HL-60/S4 treated with phorbol 12-myristate 13-acetate at 8.2 ng/mL for 4 days and 3 days (cell line): ENCODE results near the gene CACNG4.
"Not testable (repeated sequence)": the region's sequence is repeated elsewhere in the genome, so short reads cannot be mapped to it uniquely, and the experiment has no call there.

Source experiments
- in situ Hi-C: fragments of 300-500 bp; cut with MboI; formaldehyde crosslinking; loops from 2 replicates; pipeline ENCODE4 v1.15.0; 2022; ENCODE audit warnings: low sequenced_read_pairs

The CACNG4 gene

DNA sequence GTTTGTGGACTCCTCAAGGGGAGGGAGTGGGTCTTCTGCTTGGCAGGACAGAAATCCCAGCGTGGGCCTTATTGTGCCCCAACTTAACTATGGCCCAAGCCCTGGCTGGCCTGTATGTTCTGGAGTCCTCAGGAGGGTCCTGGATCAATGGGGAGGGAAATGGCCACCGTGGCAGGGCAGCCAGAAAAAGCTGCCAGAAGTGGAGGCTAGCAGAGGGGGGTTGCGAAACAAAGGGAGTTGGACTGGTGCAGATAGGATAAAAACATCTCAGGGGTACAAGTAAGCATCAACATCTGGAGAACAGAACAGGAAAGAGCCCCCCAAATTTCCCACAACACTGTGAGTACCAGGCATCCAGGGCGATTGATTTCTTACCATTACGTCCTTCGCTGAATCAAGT lies 76.1 kb downstream of the CACNG4 start:
- in situ Hi-C loops: no loop called here

DNA sequence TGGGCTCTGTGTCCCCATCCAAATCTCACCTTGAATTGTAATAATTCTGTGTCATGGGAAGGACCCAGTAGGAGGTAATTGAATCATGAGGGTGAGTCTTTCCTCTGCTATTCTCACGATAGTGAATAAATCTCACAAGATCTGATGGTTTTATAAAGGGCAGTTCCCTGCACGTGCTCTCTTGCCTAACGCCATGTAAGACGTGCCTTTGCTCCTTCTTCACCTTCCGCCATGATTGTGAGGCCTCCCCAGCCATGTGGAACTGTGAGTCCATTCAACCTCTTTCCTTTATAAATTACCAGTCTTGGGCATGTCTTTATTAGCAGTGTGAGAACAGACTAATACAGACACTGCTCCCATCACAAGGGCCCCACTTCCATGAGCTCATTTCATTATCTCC lies 76.6 kb downstream of the CACNG4 start:
- in situ Hi-C loops: not testable (repeated sequence)

GRCh38 chr17:67041531-67041930 lies 77.0 kb downstream of the CACNG4 start:
- in situ Hi-C loops: no loop called here

GRCh38 chr17:67041941-67042899 lies 77.7 kb downstream of the CACNG4 start:
- in situ Hi-C loops: no loop called here

GRCh38 chr17:67043283-67043682 lies 78.8 kb downstream of the CACNG4 start:
- in situ Hi-C loops: no loop called here

DNA sequence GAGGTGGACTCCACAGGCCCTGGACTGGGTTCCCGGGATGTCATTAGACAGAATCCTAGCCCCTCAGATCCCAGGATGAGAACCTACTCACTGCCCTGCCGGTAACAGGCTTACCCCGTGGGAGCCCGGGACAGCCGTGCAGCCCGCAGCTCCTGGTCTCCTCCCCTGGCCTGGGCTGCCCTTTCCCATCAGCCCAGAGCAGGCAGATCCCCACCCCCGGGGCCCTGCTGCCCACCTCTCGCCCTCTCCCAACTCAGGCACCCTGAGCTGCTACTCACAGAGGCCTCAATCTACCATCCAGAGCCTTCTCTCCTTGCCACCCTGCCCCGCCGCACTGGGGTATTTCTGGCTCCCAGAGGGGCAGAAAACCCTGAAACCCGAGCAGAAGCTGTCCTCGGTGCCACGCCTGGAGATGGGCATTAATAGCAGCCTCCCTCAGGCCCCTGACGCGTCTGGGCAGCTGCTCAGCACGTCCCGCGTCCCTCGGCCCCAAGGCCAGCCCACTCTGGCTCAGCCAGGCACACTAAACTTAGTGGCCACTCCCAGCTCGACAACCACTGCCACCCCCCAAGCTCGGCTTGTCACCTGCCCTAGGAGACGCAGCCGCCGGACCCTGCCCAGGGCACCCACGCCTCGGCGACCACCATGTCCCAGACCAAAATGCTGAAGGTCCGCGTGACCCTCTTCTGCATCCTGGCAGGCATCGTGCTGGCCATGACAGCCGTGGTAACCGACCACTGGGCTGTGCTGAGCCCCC lies 79.7 kb downstream of the CACNG4 start, which contains the start of gene CACNG1:
TSS of gene CACNG1 (plus strand) at position 539 of the 757 bp plus-strand sequence. CDS start at position 646, 107 bp downstream.
- in situ Hi-C loops: no loop called here

DNA sequence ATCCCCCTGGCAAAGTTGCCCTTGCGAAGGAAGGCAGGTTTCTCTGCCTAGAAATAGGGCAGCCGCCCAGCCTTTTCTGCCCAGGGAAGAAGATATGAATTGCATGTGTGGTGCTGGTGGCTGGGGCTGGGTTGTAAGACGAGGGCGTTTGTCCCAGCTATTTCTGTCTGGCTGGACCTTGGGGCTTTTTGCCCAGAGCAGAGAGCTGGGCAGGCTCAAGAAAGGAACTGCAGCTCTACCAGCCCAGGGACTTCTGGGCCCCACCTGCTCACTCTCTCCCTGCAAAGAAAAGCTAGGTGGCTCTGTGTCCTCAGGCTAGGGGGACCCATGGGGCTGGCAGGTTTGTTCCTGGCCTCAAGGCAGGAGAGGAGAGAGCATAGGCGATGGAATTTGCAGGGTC lies 80.4 kb downstream of the CACNG4 start:
- in situ Hi-C loops: no loop called here

DNA sequence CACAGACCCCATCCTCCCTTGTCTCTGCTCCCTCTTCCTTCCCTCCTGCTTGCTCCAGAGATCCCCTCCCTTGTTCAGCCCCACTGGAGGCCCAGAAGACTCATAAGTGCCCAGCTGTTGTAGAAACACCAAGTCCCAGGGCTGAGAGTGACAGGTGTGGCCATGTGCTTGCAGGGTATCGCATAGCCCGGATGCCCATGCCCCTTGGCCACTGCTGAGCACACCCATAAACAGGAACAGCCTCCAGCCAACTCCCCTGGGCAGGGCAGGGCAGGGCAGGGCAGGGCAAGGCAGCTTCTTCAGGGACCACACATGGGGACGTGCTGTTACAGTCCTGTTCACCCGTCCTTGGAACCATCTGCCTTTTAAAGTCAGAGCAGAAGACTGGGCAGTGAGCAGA lies 81.9 kb downstream of the CACNG4 start:
- in situ Hi-C loops: no loop called here

GRCh38 chr17:67047382-67047781 lies 82.9 kb downstream of the CACNG4 start:
- in situ Hi-C loops: no loop called here

DNA sequence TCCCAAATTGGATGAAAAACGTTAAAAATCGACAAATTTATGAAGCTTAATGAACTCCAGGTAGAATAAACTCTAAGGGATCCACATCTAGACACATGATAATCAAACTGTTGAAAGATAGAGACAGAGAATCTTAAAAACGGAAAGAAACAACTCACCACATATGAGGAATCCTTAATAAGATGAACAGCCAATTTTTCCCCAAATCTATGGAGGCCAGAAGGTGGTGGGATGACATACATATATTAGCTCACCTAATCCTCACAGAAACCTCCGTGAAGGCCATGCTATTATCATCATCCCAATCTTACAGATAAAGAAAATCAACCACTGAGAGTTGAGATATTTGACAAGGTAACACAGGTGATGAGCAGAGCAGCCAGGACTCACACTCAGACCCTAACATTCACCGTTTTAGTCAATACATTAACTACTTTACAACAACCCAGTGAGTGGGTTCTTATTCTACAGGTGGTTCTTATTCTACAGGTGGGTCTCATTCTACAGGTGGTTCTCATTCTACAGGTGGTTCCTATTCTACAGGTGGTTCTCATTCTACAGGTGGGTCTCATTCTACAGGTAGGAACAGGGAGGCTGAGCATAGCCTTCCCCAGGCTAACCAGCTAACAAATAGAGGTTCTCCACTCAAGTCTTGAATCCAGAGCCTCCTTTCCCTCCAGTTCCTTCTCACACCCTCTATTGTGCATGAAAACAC lies 84.7 kb downstream of the CACNG4 start:
- in situ Hi-C loops: no loop called here

DNA sequence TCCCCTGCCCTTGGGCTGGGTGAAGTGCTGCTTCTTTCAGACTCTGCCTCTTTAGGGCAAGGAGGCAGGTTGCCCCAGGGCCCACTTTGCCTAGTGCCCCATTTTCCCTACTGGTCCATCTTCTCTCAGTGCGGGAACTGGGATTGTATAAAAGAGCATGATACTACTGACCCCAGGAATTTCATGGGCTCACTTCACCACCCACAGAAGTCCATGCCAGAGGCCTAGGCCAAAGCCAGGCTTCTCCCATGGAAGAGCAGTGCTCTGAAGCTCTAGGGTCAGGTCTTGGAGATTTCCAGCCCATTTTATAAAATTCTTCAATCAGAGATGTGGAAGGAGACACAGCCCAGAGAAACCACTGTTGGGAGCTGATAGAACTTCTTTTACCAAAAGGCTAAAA lies 85.6 kb downstream of the CACNG4 start:
- in situ Hi-C loops: no loop called here

GRCh38 chr17:67050471-67051154 lies 86.1 kb downstream of the CACNG4 start:
- in situ Hi-C loops: no loop called here

DNA sequence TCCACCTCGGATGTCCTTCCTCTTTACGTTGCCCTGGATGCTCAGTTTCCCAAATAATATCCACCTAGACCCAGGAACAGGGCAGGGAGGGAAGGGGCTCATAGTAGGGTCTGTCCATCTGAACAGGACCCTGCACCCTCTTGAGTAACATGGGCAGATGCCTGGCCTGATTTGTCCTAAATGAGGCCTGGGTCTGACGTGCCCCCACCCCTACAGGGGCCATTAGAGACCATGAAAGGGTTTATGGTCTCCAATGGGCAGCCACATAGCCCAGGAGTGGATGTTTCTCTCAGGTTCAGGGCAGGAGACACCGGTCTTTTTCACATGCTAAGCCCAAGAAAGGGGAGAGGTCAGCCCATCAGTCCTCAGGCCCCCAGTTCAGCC lies 86.6 kb downstream of the CACNG4 start:
- in situ Hi-C loops: no loop called here

- in situ Hi-C loops: no loop called here
Measured at GRCh38 chr17:67051837-67052236, 87.3 kb downstream of the CACNG4 start.

GRCh38 chr17:67052720-67053437 lies 88.4 kb downstream of the CACNG4 start:
- in situ Hi-C loops: no loop called here

DNA sequence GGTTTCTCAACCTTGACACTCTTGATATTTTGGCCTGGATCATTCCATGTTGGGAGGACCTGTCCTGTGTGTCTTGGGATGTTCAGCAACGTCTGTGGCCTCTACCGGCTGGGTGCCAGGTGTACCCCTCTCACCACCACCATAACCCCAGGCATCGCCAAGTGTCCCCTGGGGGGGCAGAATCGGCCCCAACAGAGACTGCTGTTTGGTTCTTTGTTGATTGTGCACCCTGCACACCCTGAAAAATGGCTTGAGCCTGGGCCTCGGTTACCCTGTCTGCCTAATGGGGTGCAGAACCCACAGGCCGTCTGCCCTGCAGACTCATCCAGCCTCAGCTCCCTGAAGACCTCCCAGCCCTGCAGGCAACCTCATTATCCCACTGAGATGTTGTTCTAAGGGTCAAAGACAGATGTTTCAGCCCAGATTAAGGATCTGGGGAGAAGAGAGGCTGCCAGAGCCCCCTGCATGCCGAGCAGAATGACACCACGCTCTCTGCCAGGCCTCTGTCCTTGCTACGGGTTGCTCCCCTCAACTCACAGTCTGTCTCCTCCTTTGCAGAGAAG lies 89.0 kb downstream of the CACNG4 start:
- in situ Hi-C loops: no loop called here

- in situ Hi-C loops: no loop called here
Measured at GRCh38 chr17:67054011-67054591, 89.6 kb downstream of the CACNG4 start.

DNA sequence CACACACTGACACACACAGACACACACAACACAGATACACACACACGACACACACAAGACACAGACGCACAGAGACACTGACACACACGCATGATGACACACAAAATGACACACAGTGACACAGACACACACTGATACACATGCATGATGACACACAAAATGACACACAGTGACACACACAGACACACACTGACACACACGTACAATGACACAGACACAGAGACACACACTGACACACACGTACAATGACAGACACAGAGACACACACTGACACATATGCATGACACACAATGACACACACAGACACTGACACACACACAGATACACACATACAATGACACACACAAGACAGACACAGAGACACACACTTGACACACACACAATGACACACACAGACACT lies 90.1 kb downstream of the CACNG4 start:
- in situ Hi-C loops: no loop called here

- in situ Hi-C loops: no loop called here
Measured at GRCh38 chr17:67055041-67055443, 90.5 kb downstream of the CACNG4 start.
